HG03025 (cell line): Measurements from ENCODE around the gene SHTN1.

Experiments
- ATAC-seq: cut with Tn5 transposase; IDR thresholded peaks from one replicate; pipeline ENCODE4 v1.9.1; 2021; ENCODE audit warnings: mild to moderate bottlenecking, moderate library complexity; ENCODE audit not compliant: unreplicated experiment, low FRiP score

SHTN1 gene

GRCh38 chr10:116988311-116988710, 16.7 kb downstream of the SHTN1 start:
- no peak for ATAC-seq

- ATAC-seq = no peak
Measured at GRCh38 chr10:116985611-116986010, 19.4 kb downstream of the SHTN1 start.

GRCh38 chr10:116984202-116984990, 20.6 kb downstream of the SHTN1 start:
- no peak for ATAC-seq

- ATAC-seq = no peak
Measured at GRCh38 chr10:116980041-116980440, 24.9 kb downstream of the SHTN1 start.

- no peak for ATAC-seq
Measured at GRCh38 chr10:116978901-116979300, 26.1 kb downstream of the SHTN1 start.

GRCh38 chr10:116974456-116975005, 30.5 kb downstream of the SHTN1 start:
- ATAC-seq = no peak

- no peak for ATAC-seq
Measured at GRCh38 chr10:116973946-116974455, 31.0 kb downstream of the SHTN1 start.

GRCh38 chr10:116973371-116973905, 31.5 kb downstream of the SHTN1 start:
- ATAC-seq = no peak

- no peak for ATAC-seq
Measured at GRCh38 chr10:116972131-116972530, 32.9 kb downstream of the SHTN1 start.

GRCh38 chr10:116970050-116970449, 34.9 kb downstream of the SHTN1 start:
- no peak for ATAC-seq

- no peak for ATAC-seq
Measured at GRCh38 chr10:116968331-116968730, 36.7 kb downstream of the SHTN1 start.

- ATAC-seq = no peak
Measured at GRCh38 chr10:116961406-116962251, 43.4 kb downstream of the SHTN1 start.

GRCh38 chr10:116960066-116960776, 44.8 kb downstream of the SHTN1 start:
- no peak for ATAC-seq

- no peak for ATAC-seq
Measured at GRCh38 chr10:116952729-116953128, 52.3 kb downstream of the SHTN1 start.

- no peak for ATAC-seq
Measured at GRCh38 chr10:116948530-116948870, 56.5 kb downstream of the SHTN1 start.

GRCh38 chr10:116947841-116948529, 57.0 kb downstream of the SHTN1 start:
- no peak for ATAC-seq

GRCh38 chr10:116944911-116945310, 60.1 kb downstream of the SHTN1 start:
- no peak for ATAC-seq

GRCh38 chr10:116931806-116932205, 73.2 kb downstream of the SHTN1 start:
- ATAC-seq = no peak

GRCh38 chr10:116926426-116926825, 78.6 kb downstream of the SHTN1 start:
- no peak for ATAC-seq

- ATAC-seq = no peak
Measured at GRCh38 chr10:116925056-116925455, 79.9 kb downstream of the SHTN1 start.
